HG03558 (cell line): ENCODE measurements around the gene STH.

ENCODE experiments used
- ATAC-seq: cut with Tn5 transposase; IDR thresholded peaks from one replicate; pipeline ENCODE4 v1.9.1; 2021; ENCODE audit warnings: moderate number of reproducible peaks; ENCODE audit not compliant: unreplicated experiment; ENCODE audit errors: extremely low read depth

STH gene

DNA sequence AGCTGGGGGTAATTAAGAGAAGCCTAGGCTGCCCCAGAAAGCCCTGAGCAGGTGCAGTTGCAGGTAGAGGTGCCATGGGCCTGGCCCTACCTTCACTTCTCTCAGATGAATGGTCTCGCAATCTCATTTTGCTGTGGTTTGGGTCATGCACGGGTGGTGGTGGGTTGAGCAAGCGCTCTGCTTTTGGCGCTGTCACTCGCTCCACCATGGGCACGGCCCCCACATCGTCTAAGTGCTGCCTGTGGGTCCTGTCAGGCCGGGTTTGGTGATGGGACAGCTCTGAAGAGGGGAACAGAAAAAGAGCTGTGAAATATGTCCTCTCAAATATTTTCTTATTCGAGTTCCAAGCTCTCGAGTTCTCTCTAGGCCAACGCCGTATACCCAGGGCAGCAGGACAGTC, 39.9 kb downstream of the STH start:
- no peak for ATAC-seq

DNA sequence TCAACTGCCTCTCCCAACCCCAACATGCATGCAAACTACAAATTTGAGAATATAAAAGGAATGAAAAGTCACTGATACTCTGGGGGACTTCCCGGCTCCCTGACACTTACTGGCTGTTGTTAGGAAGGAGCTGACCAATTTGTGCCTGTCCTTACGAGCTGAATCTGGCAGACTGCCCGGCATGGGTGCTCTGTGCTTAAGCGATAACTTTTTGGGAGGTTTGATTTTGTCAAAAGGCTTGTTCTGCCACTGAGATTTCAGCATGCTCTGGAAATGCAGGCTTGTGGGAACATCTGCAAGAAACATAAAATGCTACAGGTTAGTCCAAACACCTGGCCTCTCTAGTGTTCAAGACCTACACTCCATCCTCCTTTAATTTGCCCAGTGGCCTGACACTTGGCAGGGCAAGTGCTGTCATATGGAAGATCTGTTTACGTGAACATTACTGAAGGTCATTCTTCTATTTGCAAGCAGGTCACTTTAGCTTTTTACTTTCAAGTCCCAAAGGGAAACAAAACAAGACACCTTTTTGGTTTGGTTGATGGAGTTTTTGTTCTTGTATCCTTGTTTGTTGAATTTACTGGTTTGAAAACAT, 40.6 kb downstream of the STH start:
- no peak for ATAC-seq

DNA sequence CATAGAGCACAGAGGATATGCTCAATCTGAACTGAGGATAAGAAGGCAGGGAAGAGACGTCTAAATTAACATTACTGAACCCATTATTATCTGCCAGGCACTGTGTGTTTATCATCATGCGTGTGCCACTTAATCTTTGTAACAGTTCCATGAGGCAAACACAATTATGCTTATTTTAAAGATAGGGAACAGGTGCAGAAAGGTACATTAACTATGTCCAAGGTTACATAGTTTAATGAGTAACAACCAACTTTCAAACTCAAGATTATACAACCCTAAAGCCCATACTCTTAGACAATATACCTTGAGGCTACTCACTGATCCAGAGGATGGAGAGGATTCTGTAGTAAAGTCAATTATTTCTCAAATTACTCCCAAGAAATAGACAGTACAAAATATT, 43.2 kb downstream of the STH start:
- ATAC-seq: no peak

DNA sequence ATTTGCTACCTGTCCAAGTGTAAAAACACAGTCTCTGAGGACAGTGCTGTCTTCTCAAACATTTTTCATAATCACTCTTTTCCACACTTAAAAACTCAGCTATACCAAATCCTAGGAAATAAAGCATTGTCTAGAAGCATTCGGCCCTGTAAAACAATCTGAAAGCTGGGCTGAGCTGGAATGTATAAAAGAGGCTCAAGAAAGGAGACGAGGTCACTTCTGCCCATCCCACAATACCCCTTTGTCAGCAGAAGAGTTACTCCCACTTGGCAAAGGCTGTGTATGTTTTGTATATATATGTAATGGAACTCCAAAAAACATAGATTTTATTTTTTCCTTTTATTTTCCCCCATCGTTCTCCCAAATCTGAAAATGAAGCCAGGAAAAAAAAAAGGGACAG, 43.9 kb downstream of the STH start:
- ATAC-seq: no peak

DNA sequence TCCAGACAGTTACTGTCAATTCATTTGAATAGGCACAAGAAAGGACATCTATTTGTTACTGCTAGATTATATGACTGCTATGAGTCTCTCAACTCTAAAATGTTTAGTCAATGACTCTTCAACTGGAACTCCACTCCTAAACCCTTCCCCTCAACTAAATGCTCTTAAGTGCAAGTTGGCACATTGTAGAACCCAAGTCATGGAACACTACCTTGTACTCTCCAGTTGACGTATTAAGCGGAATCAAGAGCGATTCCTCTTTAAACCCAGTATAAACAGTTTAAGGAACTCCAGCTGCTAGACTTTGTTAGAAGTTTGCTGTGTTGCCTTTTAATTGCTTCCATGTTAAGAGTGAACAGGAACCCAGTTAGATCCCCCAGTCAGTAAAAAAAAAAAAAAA, 44.6 kb downstream of the STH start:
- no peak for ATAC-seq

DNA sequence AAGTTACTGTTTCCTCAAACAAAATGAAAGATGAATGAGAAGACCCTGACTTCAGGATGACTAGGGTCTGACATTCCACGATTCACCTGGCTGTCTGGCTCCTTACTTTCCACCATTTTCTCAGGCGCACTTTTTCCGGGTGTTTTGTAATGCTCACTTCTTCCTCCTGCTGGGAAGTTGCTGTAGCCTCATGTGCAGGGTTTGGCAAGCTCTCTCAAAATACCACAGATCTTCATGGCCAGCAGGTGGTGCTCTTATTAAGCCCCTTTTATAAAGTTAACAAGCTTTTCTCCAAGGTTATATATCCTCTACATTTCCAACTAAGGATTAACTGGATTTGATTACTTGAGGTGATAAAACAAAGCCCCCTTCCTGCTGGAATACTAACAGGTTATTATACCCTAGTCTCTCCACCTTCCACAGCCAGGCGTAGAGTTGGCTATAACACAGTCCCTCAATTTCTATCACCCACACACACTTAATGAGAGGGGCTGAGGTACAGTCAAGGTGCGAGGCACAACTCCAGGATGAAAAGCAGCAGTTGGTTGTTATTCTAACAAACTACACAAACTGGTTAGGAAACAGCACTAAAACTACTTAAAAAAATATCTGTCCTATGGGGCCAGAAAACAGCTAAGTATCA, 45.4 kb downstream of the STH start:
- ATAC-seq: no peak

DNA sequence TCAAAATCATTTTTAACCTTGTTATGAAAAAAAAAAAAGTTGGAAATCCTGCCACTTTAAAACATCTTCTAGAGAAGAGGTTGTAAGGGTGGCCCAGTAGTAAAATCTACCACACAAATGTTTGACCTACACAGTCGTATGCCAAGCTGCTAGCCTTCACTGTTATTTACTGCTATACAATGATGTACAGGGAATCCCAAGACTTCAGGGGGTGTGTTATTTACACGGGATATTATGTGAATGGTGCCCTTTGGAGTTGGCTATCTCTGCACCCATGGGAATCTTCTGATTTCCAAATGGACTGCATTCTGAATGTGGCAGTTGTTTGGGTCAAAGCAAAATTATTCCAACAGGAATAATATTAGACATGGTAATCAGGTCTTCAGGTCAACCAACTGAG, 45.9 kb downstream of the STH start:
- no peak for ATAC-seq

DNA sequence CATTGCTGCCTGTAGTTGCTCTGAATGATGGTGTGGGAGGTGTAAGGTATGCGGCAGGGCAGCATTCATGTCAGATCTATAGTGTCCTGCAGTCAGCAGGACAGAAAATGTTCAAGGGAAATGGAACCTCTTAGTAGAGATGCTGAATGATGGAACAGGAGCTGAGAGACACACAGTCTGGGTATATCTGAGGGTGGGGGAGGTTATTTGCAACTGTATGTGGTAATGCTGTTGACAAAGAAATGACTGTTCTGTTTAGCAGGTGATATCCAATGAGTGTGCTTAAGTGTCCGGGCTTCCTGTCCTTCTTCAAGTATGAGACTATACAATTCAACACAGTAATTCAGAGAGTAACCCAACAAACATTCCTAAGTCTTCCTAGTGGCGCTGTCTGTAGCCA, 46.6 kb downstream of the STH start:
- ATAC-seq: no peak

DNA sequence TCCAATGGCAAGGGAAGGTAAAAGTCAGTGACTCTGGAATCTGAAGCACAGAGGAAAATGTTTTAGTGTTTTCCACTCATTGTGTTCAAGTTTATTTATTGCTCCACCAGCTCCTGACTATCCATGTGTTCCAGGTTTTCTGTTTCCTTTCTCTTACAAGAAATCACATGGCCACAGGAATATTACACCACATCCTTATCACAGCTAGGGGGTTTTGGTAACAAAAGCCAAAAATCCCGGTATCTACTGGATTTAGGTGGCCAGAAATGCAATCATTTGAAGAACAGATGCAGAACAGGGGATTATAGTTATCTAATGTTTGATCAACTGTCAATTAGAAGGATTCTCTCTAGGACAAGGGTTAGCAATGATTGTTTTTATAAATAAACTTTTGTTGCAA, 47.9 kb downstream of the STH start:
- ATAC-seq: no peak

DNA sequence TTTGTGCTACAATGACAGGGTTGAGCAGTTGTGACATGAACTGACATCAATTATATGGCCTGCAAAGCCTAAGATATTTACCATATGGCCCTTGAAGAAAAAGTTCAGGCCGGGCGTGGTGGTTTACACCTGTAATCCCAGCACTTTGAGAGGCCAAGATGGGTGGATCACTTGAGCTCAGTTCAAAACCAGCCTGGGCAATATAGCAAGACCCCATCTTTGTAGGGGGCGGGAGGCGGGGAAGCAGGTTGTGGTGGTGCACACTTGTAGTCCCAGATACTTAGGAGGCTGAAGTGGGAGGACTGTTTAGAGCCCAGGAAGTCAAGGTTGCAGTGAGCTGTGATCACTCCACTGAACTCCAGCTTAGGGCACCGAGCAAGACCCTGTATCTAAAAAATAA, 48.3 kb downstream of the STH start:
- no peak for ATAC-seq

DNA sequence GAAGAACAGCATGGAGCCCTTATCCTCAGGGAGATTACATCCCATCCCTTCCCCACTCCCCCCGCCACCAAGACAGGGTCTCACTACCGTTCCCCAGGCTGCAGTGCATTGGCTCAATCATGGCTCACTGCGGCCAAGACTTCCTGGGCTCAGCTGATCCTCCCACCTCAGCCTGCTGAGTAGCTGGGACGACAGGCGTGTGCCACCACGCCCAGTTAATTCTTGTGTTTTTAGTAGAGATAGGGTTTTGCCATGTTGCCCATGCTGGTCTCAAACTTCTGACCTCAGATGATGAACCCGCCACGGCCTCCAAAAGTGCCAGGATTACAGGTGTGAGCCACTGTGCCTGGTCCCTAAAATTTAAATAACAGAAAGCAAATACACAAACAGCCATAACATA, 48.8 kb downstream of the STH start:
- ATAC-seq: no peak
